ENCODE data around the gene SIPA1. TPM values are rescaled to one million over a fixed set of nuclear protein-coding genes. Genes with fewer than 3 reads are reported as not detected.
"Not testable (repeated sequence)": the region's sequence is repeated elsewhere in the genome, so short reads cannot be mapped to it uniquely, and the experiment has no call there.

The SIPA1 gene
- total RNA-seq, 1 donor: 15.2 TPM

- no peaks in the 10 kb centered on the region for H3K9me3 ChIP-seq (ENCODE audit: low read depth, low read length)
- H3K36me3 ChIP-seq (ENCODE audit: insufficient read depth, low read length): peaks cover 40% of the 10 kb centered on the region
- no peak overlapping the region for H3K4me3 ChIP-seq (ENCODE audit: insufficient read depth, low read length)
- peak overlapping the region; percentile 23 for H3K27ac ChIP-seq (ENCODE audit: low read depth, low read length)
- no peak for TF ChIP-seq CTCF (IDR thresholded peaks at IDR 0.05; ENCODE audit: extremely low read depth, low read depth, low read length)
- H3K4me2 ChIP-seq (ENCODE audit: insufficient read depth, low read length): peak overlapping the region; percentile 55
- peaks cover 12% of the 10 kb centered on the region for H3K4me1 ChIP-seq (ENCODE audit: insufficient read depth, low read length)
- H3K27me3 ChIP-seq (ENCODE audit: insufficient read depth, low read length): no peaks in the 10 kb centered on the region
- DNase-seq (ENCODE audit: insufficient read length, low spot score, missing footprints): no peak
- peaks cover 9% of the 10 kb centered on the region for H3K79me2 ChIP-seq (ENCODE audit: insufficient read depth, low read length)
- H4K20me1 ChIP-seq (ENCODE audit: insufficient read depth, low read length): peaks cover 18% of the 10 kb centered on the region
- H2AFZ ChIP-seq (ENCODE audit: low read length): no peak overlapping the region
Observed at GRCh38 chr11:65637032-65637557, 806 bp upstream of the SIPA1 start.

DNA sequence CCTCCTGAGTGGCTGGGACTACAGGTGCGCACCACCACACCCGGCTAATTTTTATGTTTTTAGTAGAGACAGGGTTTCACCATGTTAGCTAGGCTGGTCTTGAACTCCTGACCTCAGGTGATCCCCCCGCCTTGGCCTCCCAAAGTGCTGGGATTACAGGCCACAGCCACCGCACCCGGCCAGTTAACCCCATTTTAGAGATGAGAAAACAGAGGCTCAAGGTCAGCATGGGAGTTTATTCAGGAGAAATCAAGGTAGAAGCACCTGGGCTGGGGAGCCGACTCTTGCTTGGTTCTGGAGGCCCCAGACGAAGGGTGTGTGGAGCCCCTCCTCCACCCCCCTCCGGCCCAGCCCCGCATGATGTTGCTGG is 1.3 kb downstream of the SIPA1 start:
- Histone ChIP-seq H3K4me1 (ENCODE audit: insufficient read depth, low read length) (peaks cover 15% of the 10 kb centered on the region), H3K36me3 (ENCODE audit: insufficient read depth, low read length) (peaks cover 33% of the 10 kb centered on the region), H4K20me1 (ENCODE audit: insufficient read depth, low read length) (peaks cover 16% of the 10 kb centered on the region)
- DNase-seq (ENCODE audit: insufficient read length, low spot score, missing footprints); H3K4me2 ChIP-seq (ENCODE audit: insufficient read depth, low read length); H3K9me3 ChIP-seq (ENCODE audit: low read depth, low read length); H2AFZ ChIP-seq (ENCODE audit: low read length); H3K4me3 ChIP-seq (ENCODE audit: insufficient read depth, low read length); H3K27ac ChIP-seq (ENCODE audit: low read depth, low read length); H3K79me2 ChIP-seq (ENCODE audit: insufficient read depth, low read length); H3K27me3 ChIP-seq (ENCODE audit: insufficient read depth, low read length): not testable (repeated sequence)

DNA sequence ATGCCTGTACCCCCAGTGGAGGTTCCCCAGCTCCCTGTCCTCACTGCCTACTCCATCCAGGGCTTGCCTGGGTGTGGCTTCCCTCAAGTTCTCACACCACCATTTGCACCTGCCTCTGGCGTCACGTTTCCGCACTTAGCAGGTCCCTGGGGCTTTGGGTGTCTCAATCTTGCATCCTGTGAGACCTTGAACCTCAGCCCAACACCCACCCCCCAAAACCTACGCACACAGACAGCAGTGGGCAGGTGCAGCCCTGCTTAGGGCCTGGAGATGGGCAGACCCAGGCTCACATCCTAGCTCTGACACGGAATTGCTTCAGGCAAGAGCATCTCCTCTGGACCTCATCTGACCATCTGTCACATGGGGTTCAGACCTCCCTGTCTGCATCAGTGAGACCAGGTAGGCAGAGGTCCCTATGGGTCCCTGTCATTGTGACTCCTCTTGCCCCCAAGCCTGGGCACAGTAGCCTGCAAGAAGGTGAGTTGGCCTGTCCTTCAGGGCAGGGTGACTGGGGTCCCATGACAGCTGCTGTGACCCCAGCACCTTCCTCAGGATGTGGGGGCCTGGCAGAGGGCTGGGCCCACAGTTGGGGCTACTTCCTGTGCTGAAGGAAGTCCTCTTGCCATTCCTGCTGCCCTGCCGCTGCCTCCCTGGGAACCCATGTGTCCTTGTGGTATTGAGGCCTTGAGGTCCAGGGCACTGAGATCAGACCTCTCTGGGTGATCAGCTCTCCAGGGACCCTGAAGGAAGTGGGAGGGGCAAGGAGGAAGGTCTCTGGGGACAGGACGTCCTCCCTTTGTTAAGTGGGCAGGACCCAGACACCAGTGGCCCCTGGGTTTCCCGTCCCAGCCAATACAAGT is 2.0 kb downstream of the SIPA1 start:
- Histone ChIP-seq H3K36me3 (ENCODE audit: insufficient read depth, low read length) (peaks cover 27% of the 10 kb centered on the region), H3K79me2 (ENCODE audit: insufficient read depth, low read length) (peaks cover 9% of the 10 kb centered on the region), H3K27ac (ENCODE audit: low read depth, low read length) (no peak overlapping the region), H3K9me3 (ENCODE audit: low read depth, low read length) (no peaks in the 10 kb centered on the region), H2AFZ (ENCODE audit: low read length) (no peak overlapping the region), H3K4me3 (ENCODE audit: insufficient read depth, low read length) (no peak overlapping the region), H4K20me1 (ENCODE audit: insufficient read depth, low read length) (peaks cover 16% of the 10 kb centered on the region), H3K4me2 (ENCODE audit: insufficient read depth, low read length) (no peak overlapping the region), H3K27me3 (ENCODE audit: insufficient read depth, low read length) (no peaks in the 10 kb centered on the region), H3K4me1 (ENCODE audit: insufficient read depth, low read length) (peaks cover 15% of the 10 kb centered on the region)
- TF ChIP-seq CTCF (IDR thresholded peaks at IDR 0.05; ENCODE audit: extremely low read depth, low read depth, low read length): no peak
- peak; percentile 83 for DNase-seq (ENCODE audit: insufficient read length, low spot score, missing footprints)

DNA sequence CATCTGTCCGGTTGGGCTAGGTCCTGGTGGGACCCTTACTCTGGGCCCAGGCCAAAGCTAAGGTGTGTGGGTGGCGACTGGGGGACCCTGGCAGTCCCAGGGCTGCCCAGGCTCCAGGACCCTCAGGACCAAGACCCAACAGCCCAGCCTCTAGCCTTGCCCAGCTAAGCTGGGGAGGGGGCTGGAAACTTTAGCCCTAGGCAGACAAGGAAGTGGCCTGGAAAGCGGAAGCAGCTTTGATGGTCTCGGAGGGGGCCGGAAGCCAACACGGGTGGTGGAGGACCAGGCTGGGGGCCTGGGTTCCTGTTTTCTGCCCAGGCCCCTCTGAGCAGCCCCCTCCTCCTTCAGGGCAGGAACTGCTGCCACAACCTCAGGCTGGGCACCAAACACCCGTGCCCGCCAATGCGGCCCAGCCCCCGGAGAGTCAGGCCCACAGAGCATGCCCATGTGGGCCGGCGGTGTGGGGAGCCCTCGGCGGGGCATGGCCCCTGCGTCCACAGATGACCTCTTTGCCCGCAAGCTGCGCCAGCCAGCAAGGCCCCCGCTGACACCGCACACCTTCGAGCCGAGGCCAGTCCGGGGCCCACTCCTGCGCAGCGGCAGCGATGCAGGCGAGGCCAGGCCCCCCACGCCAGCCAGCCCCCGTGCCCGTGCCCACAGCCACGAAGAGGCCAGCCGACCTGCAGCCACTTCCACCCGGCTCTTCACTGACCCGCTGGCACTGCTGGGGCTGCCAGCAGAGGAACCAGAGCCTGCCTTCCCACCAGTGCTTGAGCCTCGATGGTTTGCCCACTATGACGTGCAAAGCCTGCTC is 2.8 kb downstream of the SIPA1 start:
- Histone ChIP-seq H4K20me1 (ENCODE audit: insufficient read depth, low read length) (peaks cover 16% of the 10 kb centered on the region), H3K4me1 (ENCODE audit: insufficient read depth, low read length) (peaks cover 18% of the 10 kb centered on the region), H3K4me2 (ENCODE audit: insufficient read depth, low read length) (no peak overlapping the region), H3K4me3 (ENCODE audit: insufficient read depth, low read length) (no peak overlapping the region), H2AFZ (ENCODE audit: low read length) (no peak overlapping the region), H3K36me3 (ENCODE audit: insufficient read depth, low read length) (peaks cover 18% of the 10 kb centered on the region), H3K27me3 (ENCODE audit: insufficient read depth, low read length) (no peaks in the 10 kb centered on the region), H3K27ac (ENCODE audit: low read depth, low read length) (no peak overlapping the region), H3K79me2 (ENCODE audit: insufficient read depth, low read length) (peaks cover 9% of the 10 kb centered on the region), H3K9me3 (ENCODE audit: low read depth, low read length) (no peaks in the 10 kb centered on the region)
- TF ChIP-seq CTCF (IDR thresholded peaks at IDR 0.05; ENCODE audit: extremely low read depth, low read depth, low read length): no peak
- no peak for DNase-seq (ENCODE audit: insufficient read length, low spot score, missing footprints)

All from osteoblast (primary cell).